IPS-15b (cell line): ENCODE measurements around the gene DDX52.

Experiments used
- H3K27me3 ChIP-seq: one replicate; pipeline ENCODE4 v1.6.1; 2013; ENCODE audit warnings: low read length; ENCODE audit not compliant: control insufficient read depth, insufficient read depth
- H3K36me3 ChIP-seq: one replicate; pipeline ENCODE4 v1.6.1; 2013; ENCODE audit warnings: low read length; ENCODE audit not compliant: control insufficient read depth, insufficient read depth
- H3K4me1 ChIP-seq: one replicate; pipeline ENCODE4 v1.6.1; 2013; ENCODE audit warnings: mild to moderate bottlenecking, low read length; ENCODE audit not compliant: control insufficient read depth, insufficient read depth
- H3K4me3 ChIP-seq: one replicate; pipeline ENCODE4 v1.5.1; 2013; ENCODE audit warnings: low read depth, low read length
- H3K9ac ChIP-seq: one replicate; pipeline ENCODE4 v1.6.1; 2013; ENCODE audit warnings: low read depth, mild to moderate bottlenecking, low read length
- H3K9me3 ChIP-seq: one replicate; pipeline ENCODE4 v1.6.1; 2013; ENCODE audit warnings: mild to moderate bottlenecking, low read length; ENCODE audit not compliant: control insufficient read depth, insufficient read depth

Gene DDX52

GRCh38 chr17:37671824-37672547 is 28.7 kb upstream of the DDX52 start:
- Histone ChIP-seq H3K27me3 (no peaks in the 10 kb centered on the region), H3K36me3 (no peaks in the 10 kb centered on the region), H3K4me1 (no peaks in the 10 kb centered on the region), H3K4me3 (no peak overlapping the region), H3K9ac (no peak overlapping the region), H3K9me3 (no peaks in the 10 kb centered on the region)

- no peaks in the 10 kb centered on the region for H3K27me3 ChIP-seq
- H3K36me3 ChIP-seq = no peaks in the 10 kb centered on the region
- no peaks in the 10 kb centered on the region for H3K9me3 ChIP-seq
- no peaks in the 10 kb centered on the region for H3K4me1 ChIP-seq
- H3K4me3 ChIP-seq = no peak overlapping the region
- no peak overlapping the region for H3K9ac ChIP-seq
These were observed 28.0 kb upstream of the DDX52 start for GRCh38 chr17:37671028-37671823.

GRCh38 chr17:37667039-37667438 is 23.8 kb upstream of the DDX52 start:
- no peaks in the 10 kb centered on the region for H3K9me3 ChIP-seq
- no peaks in the 10 kb centered on the region for H3K36me3 ChIP-seq
- no peaks in the 10 kb centered on the region for H3K27me3 ChIP-seq
- H3K4me1 ChIP-seq = peaks cover 7% of the 10 kb centered on the region
- no peak overlapping the region for H3K9ac ChIP-seq
- H3K4me3 ChIP-seq = no peak overlapping the region

GRCh38 chr17:37664214-37664613 is 21.0 kb upstream of the DDX52 start:
- Histone ChIP-seq H3K36me3 (no peaks in the 10 kb centered on the region), H3K9me3 (no peaks in the 10 kb centered on the region), H3K27me3 (no peaks in the 10 kb centered on the region), H3K4me1 (peaks cover 7% of the 10 kb centered on the region), H3K4me3 (no peak overlapping the region), H3K9ac (no peak overlapping the region)

- Histone ChIP-seq H3K9me3 (no peaks in the 10 kb centered on the region), H3K4me3 (no peak overlapping the region), H3K9ac (no peak overlapping the region), H3K36me3 (no peaks in the 10 kb centered on the region), H3K27me3 (no peaks in the 10 kb centered on the region), H3K4me1 (peaks cover 7% of the 10 kb centered on the region)
These were observed 19.1 kb upstream of the DDX52 start for GRCh38 chr17:37662353-37662752.

GRCh38 chr17:37661400-37662014 is 18.3 kb upstream of the DDX52 start:
- Histone ChIP-seq H3K27me3 (no peaks in the 10 kb centered on the region), H3K4me1 (peaks cover 7% of the 10 kb centered on the region), H3K4me3 (no peak overlapping the region), H3K9ac (no peak overlapping the region), H3K9me3 (no peaks in the 10 kb centered on the region), H3K36me3 (no peaks in the 10 kb centered on the region)

- H3K27me3 ChIP-seq = no peaks in the 10 kb centered on the region
- no peaks in the 10 kb centered on the region for H3K9me3 ChIP-seq
- H3K9ac ChIP-seq = no peak overlapping the region
- no peaks in the 10 kb centered on the region for H3K36me3 ChIP-seq
- no peak overlapping the region for H3K4me3 ChIP-seq
- H3K4me1 ChIP-seq = no peaks in the 10 kb centered on the region
These were observed 16.7 kb upstream of the DDX52 start for GRCh38 chr17:37659925-37660324.

GRCh38 chr17:37657202-37657601 is 14.0 kb upstream of the DDX52 start:
- no peaks in the 10 kb centered on the region for H3K9me3 ChIP-seq
- no peak overlapping the region for H3K4me3 ChIP-seq
- H3K4me1 ChIP-seq = no peaks in the 10 kb centered on the region
- H3K36me3 ChIP-seq = no peaks in the 10 kb centered on the region
- H3K9ac ChIP-seq = no peak overlapping the region
- no peaks in the 10 kb centered on the region for H3K27me3 ChIP-seq

GRCh38 chr17:37651849-37652248 is 8.6 kb upstream of the DDX52 start:
- no peaks in the 10 kb centered on the region for H3K36me3 ChIP-seq
- H3K27me3 ChIP-seq = peaks cover 14% of the 10 kb centered on the region
- H3K9me3 ChIP-seq = no peaks in the 10 kb centered on the region
- no peak overlapping the region for H3K9ac ChIP-seq
- no peak overlapping the region for H3K4me3 ChIP-seq
- no peaks in the 10 kb centered on the region for H3K4me1 ChIP-seq

GRCh38 chr17:37650419-37651003 is 7.3 kb upstream of the DDX52 start:
- H3K36me3 ChIP-seq = no peaks in the 10 kb centered on the region
- peaks cover 25% of the 10 kb centered on the region for H3K27me3 ChIP-seq
- no peak overlapping the region for H3K9ac ChIP-seq
- H3K9me3 ChIP-seq = no peaks in the 10 kb centered on the region
- no peaks in the 10 kb centered on the region for H3K4me1 ChIP-seq
- no peak overlapping the region for H3K4me3 ChIP-seq

GRCh38 chr17:37648555-37648954 is 5.3 kb upstream of the DDX52 start:
- no peak overlapping the region for H3K9ac ChIP-seq
- peaks cover 33% of the 10 kb centered on the region for H3K27me3 ChIP-seq
- no peaks in the 10 kb centered on the region for H3K36me3 ChIP-seq
- no peaks in the 10 kb centered on the region for H3K9me3 ChIP-seq
- no peaks in the 10 kb centered on the region for H3K4me1 ChIP-seq
- no peak overlapping the region for H3K4me3 ChIP-seq
